ENCODE data around the gene DAP.

Gene DAP

GRCh38 chr5:10655972-10656830 is 104.8 kb downstream of the DAP start:
- no peak for ATAC-seq
- no peak for DNase-seq (ENCODE audit: low spot score in 2 of 2)
- Mint-ChIP-seq H3K36me3 (no peaks in the 10 kb centered on the region), H3K4me3 (no peak overlapping the region), H3K4me1 (no peaks in the 10 kb centered on the region), H3K27ac (no peak overlapping the region), H3K9me3 (no peaks in the 10 kb centered on the region)

- Mint-ChIP-seq H3K36me3 (no peaks in the 10 kb centered on the region), H3K27ac (no peak overlapping the region), H3K4me3 (no peak overlapping the region), H3K9me3 (no peaks in the 10 kb centered on the region), H3K4me1 (no peaks in the 10 kb centered on the region)
- ATAC-seq: peak; percentile 43
- DNase-seq (ENCODE audit: low spot score in 2 of 2): no peak
Observed at GRCh38 chr5:10655161-10655971, 105.7 kb downstream of the DAP start.

- H3K4me3 Mint-ChIP-seq: no peak overlapping the region
- H3K4me1 Mint-ChIP-seq: no peaks in the 10 kb centered on the region
- ATAC-seq (no peak), DNase-seq (ENCODE audit: low spot score in 2 of 2) (no peak)
- H3K27ac Mint-ChIP-seq: no peak overlapping the region
- no peaks in the 10 kb centered on the region for H3K9me3 Mint-ChIP-seq
- no peaks in the 10 kb centered on the region for H3K36me3 Mint-ChIP-seq
Observed at GRCh38 chr5:10654566-10654965, 106.5 kb downstream of the DAP start.

DNA sequence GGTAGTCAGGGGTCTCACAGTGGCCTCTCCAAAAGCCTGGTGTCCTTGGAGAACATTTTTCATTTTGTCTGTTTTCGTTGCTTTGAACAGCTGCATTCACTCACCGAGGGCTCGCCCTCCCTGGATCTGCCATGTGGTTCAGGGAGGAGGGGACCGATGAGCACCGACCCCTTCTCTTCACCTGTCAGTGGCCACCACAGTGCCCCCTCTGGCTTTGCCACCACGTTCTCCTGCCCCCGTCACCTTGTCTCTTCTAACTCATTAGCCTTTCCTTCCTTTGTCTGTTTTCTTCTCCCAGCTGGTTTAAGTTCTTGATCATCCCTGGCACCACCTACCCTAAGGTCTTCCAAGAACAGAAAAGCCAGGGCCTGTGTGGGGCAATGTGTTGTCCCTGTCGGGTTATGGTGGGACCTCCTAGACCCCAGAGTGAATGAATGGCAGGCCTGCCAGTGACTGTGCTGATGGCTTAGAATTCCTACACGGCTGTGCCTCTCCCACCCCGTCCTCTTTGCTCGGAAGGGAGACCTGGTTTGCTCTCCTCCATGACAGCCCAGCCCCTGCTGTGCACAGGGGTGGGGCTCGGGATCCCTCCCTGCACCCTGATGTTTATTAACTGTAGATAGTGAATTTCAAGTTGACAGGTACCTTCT is 107.2 kb downstream of the DAP start:
- DNase-seq (ENCODE audit: low spot score in 2 of 2) (no peak), ATAC-seq (no peak)
- Mint-ChIP-seq H3K9me3 (no peaks in the 10 kb centered on the region), H3K36me3 (no peaks in the 10 kb centered on the region), H3K4me1 (no peaks in the 10 kb centered on the region), H3K27ac (peak overlapping the region; percentile 11), H3K4me3 (no peak overlapping the region)

- Mint-ChIP-seq H3K36me3 (no peaks in the 10 kb centered on the region), H3K27ac (peak overlapping the region; percentile 11), H3K9me3 (no peaks in the 10 kb centered on the region), H3K4me1 (no peaks in the 10 kb centered on the region), H3K4me3 (no peak overlapping the region)
- ATAC-seq (no peak), DNase-seq (ENCODE audit: low spot score in 2 of 2) (no peak)
Observed at GRCh38 chr5:10653043-10653442, 108.0 kb downstream of the DAP start.

GRCh38 chr5:10652606-10653005 is 108.4 kb downstream of the DAP start:
- H3K4me3 Mint-ChIP-seq: no peak overlapping the region
- H3K27ac Mint-ChIP-seq: peak overlapping the region; percentile 11
- H3K4me1 Mint-ChIP-seq: no peaks in the 10 kb centered on the region
- ATAC-seq (no peak), DNase-seq (ENCODE audit: low spot score in 2 of 2) (no peak)
- H3K9me3 Mint-ChIP-seq: no peaks in the 10 kb centered on the region
- H3K36me3 Mint-ChIP-seq: no peaks in the 10 kb centered on the region

DNA sequence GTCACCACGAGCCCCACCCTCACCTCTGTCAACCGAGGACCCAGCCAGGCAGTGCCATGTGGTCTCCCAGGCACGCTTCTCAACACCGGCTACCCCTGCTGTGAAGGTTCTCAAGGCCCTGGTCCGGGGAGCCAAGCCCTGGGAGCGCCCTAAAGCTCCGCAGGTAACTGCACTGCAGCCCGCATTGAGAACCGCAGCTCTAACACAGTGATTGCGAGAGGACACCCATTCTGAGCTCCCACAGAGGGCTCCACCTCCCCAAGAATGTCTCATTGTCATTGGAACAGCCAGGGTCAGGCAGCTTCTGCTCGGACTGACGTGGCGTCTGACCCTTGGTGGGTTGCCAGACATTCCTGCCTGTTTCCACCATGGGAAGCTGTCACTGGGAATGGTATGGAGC is 108.9 kb downstream of the DAP start:
- Mint-ChIP-seq H3K27ac (no peak overlapping the region), H3K4me3 (no peak overlapping the region), H3K4me1 (no peaks in the 10 kb centered on the region), H3K36me3 (no peaks in the 10 kb centered on the region), H3K9me3 (no peaks in the 10 kb centered on the region)
- ATAC-seq (no peak), DNase-seq (ENCODE audit: low spot score in 2 of 2) (no peak)

DNA sequence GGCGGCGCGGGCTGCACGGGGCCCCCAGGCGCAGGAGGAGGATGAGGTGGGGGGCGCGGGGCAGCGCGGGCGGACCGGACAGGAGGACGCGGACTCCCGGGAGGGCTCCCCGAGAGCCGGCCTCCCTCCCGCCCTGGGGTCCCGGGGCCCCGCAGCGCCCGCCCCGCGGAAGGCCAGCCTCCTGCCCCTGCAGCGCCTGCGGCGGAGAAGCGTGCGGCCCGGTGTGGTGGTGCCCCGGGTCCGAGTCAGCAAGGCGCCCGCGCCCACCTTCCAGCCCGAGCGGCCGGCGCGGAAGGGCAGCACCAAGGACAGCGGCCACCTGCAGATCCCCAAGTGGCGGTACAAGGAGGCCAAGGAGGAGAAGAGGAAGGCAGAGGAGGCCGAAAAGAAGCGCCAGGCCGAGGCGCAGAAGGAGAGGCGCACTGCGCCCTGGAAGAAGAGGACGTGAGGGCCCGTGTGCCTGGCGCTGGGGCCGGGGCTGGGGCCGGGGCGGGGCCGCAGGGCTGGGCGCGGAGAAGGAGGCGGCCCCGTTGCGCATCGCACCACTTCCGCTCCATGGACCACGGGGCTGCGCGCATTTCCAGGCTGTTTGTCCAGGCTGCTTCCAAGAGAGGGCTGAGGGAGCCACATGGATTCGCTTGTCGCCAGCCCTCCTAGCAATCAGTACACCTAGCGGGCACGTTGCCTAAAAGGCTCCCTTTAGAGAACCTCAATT is 111.2 kb downstream of the DAP start:
- H3K9me3 Mint-ChIP-seq: no peaks in the 10 kb centered on the region
- no peak overlapping the region for H3K27ac Mint-ChIP-seq
- H3K4me1 Mint-ChIP-seq: peaks cover 10% of the 10 kb centered on the region
- no peaks in the 10 kb centered on the region for H3K36me3 Mint-ChIP-seq
- DNase-seq (ENCODE audit: low spot score in 2 of 2) (no peak), ATAC-seq (no peak)
- H3K4me3 Mint-ChIP-seq: no peak overlapping the region

GRCh38 chr5:10648806-10649665 is 112.0 kb downstream of the DAP start:
- no peak for ATAC-seq
- Mint-ChIP-seq H3K9me3 (no peaks in the 10 kb centered on the region), H3K27ac (no peak overlapping the region), H3K4me1 (peaks cover 18% of the 10 kb centered on the region), H3K4me3 (no peak overlapping the region), H3K36me3 (no peaks in the 10 kb centered on the region)
- DNase-seq (ENCODE audit: low spot score in 2 of 2): no peak

DNA sequence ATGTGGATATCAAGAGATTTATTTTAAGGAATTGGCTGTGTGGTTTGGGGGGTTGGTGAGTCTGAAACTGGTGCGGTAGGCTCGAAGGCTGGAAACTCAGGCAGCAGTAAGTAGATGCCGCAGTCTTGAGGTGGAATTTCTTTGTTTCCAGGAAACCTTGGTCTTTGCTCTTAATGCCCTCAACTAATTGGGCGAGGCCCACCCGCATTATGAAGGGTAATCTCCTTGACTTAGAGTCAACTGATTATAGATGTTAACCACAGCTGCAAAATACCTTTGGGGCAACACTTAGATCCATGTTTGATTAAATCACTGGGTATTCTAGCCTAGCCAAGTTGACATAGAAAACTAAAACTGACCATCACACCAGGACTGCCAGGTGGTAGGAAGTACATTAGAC is 113.4 kb downstream of the DAP start:
- Mint-ChIP-seq H3K4me1 (peaks cover 20% of the 10 kb centered on the region), H3K4me3 (no peak overlapping the region), H3K27ac (no peak overlapping the region), H3K9me3 (no peaks in the 10 kb centered on the region), H3K36me3 (no peaks in the 10 kb centered on the region)
- DNase-seq (ENCODE audit: low spot score in 2 of 2): no peak
- no peak for ATAC-seq

DNA sequence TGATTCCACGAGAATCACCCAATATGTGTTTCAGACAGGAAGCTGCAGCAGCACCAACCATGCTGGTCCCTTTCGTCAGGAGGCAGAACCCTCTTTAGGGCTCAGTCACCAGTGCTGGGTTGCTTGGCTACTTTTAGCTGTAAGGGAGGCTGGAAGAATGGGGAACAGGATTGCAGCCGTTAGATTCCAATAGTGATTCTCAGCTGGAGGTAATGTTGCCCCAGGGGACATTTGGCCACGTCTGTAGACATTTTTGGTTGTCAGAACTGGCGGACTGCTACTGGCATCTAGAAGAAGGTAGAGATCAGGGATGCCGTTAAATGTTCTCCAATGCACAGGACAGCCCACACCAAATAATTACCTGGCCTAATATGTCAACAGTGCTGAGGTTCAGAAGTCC is 115.4 kb downstream of the DAP start:
- Mint-ChIP-seq H3K4me3 (no peak overlapping the region), H3K27ac (peak overlapping the region; percentile 48), H3K9me3 (no peaks in the 10 kb centered on the region), H3K4me1 (peaks cover 27% of the 10 kb centered on the region), H3K36me3 (no peaks in the 10 kb centered on the region)
- DNase-seq (ENCODE audit: low spot score in 2 of 2) (no peak), ATAC-seq (no peak)

DNA sequence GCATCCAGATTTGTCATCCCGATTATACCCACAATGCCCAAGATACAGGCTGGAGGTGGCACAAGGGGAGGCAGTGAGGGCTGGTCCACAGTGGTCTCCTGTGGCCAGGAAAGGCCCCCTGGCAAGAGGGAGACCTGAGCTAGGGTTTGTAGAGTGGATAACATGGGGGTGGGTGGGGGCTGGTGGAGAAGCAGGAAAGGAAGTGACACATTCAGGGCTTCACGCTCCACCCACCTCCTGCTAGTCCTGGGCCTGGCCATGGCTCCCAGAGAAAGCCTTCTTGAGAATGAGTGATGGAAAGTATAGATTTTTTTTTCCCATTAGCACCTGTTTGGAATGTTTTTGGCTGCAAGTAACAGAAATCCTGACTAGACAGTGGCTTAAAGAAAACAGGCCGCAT is 115.9 kb downstream of the DAP start:
- H3K9me3 Mint-ChIP-seq: no peaks in the 10 kb centered on the region
- H3K4me3 Mint-ChIP-seq: no peak overlapping the region
- ATAC-seq: peak; percentile 76
- DNase-seq (ENCODE audit: low spot score in 2 of 2): no peak
- H3K27ac Mint-ChIP-seq: peak overlapping the region; percentile 48
- H3K36me3 Mint-ChIP-seq: peaks cover 4% of the 10 kb centered on the region
- H3K4me1 Mint-ChIP-seq: peaks cover 27% of the 10 kb centered on the region

- peaks cover 27% of the 10 kb centered on the region for H3K4me1 Mint-ChIP-seq
- DNase-seq (ENCODE audit: low spot score in 2 of 2): no peak
- no peaks in the 10 kb centered on the region for H3K9me3 Mint-ChIP-seq
- no peak for ATAC-seq
- H3K27ac Mint-ChIP-seq: peak overlapping the region; percentile 48
- H3K4me3 Mint-ChIP-seq: no peak overlapping the region
- peaks cover 7% of the 10 kb centered on the region for H3K36me3 Mint-ChIP-seq
Observed at GRCh38 chr5:10644192-10644591, 116.8 kb downstream of the DAP start.

DNA sequence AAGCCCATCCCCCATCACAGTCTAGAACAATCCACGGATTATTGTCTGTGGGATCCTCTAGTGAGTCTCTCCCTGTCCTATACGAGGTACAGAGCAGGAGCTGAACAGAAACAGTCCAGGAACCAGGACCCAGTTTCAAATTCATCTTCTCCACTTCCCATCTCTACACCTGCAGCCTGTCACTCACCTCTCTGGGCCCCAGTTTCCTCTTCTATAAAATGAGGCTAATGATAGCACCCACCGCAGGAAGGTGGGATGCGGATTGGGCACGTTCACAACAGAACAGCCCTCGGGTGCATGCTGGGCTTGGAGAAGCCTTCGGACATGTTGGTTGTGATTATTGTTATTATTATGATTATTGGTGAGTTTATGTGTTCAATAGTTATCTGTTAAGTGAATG is 118.7 kb downstream of the DAP start:
- ATAC-seq (no peak), DNase-seq (ENCODE audit: low spot score in 2 of 2) (no peak)
- peaks cover 5% of the 10 kb centered on the region for H3K9me3 Mint-ChIP-seq
- H3K36me3 Mint-ChIP-seq: peaks cover 13% of the 10 kb centered on the region
- H3K4me1 Mint-ChIP-seq: peaks cover 34% of the 10 kb centered on the region
- H3K27ac Mint-ChIP-seq: peak overlapping the region; percentile 35
- no peak overlapping the region for H3K4me3 Mint-ChIP-seq
